ENCODE measurements around the gene FOXA2. TPM values are rescaled to one million over a fixed set of nuclear protein-coding genes. Genes with fewer than 3 reads are reported as not detected.

Gene FOXA2
- 12.9 to 20.9 TPM (median 19.3 TPM) in 5 replicates for total RNA-seq (2022; extraction: Qiagen RNA extraction; ENCODE audit: low read depth)

GRCh38 chr20:22584522-22584921 lies at the start of gene FOXA2:
FOXA2 (minus strand) TSS chr20:22584572; CDS start chr20:22584278, 294 bp downstream.

